Fibroblast of skin of right biceps (primary cell): Measurements from ENCODE around the gene RAB20.

Experiments
- DNase-seq: peaks from one replicate; pipeline ENCODE4 v3.0.0-alpha.2; 2013

The RAB20 gene

DNA sequence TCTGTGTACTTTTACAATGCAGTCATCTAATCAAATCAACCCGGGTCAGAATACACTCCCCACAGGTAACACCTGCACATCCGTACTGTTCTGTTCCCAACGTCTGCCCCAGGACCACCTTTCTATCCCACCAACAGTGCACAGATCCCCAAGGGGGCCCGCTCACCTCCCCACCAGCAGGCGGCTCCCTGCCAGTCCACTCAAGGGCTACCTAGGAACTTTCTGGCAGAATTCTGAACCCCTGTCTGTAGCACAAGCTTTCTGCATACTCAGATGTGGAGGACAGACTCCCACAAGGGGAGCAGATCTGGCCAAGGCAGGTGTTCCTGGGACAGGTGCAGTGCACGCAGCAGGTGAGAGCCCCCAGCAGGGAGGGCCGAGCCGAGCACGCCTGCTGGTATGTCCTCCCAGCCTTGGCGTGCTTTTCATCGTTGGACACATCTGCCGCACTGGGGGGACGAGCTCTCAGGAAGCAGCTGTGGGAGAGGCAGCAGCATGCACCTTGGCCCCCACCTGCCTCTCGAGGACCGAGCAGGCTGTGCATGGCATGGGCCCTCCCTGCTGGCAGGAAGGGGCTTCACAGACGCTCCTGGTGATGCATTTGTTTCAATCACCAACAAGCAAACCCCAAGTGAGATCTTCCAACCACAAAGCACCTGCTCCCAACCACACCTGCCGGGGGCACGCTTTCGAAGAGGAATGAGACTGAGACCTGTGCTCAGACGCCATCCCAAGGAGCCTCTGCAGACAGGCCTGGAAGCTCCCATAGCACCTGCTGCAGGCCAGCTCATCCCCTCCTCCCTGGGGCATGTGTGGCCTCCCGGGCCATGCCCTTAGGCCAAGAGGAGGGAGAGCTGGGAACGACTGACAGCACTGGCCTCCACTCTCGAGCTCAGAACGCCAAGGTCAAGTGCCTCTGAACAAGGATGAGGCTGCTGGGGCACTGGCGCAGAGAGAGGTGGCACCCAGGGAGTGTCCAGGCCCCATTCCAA is 35.9 kb downstream of the RAB20 start:
- DNase-seq: no peak

DNA sequence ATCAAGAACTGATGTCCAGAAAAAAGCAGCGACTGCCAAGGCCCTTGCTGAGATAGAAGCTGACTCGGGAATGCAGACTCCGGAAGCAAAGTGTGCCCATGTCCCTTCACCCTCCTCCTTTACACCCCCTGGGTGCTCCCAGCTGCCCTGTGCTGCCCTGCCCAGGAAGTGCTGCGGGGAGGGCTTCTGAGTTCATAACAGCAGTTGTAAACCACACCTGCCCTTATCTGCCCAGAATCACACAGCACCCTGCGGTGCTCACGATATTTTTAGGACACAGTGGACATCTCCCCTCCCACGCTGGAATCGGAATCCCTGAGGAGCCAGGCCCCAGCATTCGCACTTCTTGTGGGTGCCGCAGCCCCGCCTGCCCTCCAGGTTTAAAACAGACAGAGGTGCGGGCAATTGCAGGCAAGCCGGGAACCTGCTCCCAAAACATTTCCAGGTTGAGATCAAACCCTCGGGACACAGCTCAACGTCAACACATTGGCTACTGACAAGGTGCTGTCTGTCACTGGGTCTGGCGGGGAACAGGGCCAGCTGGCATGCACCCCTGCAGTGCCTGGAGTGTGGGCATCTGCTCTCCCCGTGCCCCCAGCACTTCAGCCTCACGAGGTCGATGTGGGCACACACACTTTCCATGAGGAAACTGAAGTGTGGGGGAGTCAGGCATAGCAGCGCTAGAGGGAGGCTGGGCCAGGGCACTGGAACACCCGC is 36.8 kb downstream of the RAB20 start:
- no peak for DNase-seq

DNA sequence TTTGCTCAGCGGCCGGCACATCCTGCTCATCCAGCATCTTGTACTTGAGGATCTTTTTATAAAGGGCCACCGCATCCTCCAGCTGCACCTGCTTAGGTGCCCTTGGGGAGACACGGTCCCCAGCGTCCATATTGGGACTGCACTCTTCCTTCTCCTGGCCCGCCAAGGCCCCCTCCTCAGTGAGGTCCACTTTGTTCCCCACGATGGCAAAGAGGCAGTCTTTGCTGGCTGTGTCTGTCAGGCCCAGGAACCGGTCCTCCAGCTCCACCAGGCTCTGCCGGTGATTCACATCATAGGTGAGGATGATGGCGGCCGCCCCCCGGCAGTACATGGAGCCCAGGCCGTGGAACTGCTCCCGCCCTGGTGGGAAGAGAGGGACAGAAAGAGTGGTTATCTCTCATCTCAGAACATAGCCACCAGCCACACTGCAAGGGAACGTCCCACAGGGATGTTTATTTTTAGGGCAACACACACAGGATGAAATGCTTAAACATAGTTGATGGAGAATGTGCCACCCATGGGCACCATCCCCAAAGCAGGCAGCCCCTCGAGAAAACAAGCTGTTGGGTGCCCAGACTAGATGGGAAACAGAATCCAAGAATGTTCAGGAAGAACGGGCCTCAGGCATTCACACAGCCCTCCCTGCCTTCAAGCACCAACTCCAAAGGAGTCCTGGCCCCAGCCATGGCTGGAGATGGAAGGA is 37.5 kb downstream of the RAB20 start:
- no peak for DNase-seq

- no peak for DNase-seq
These were observed 38.3 kb downstream of the RAB20 start for GRCh38 chr13:110523180-110523579.

DNA sequence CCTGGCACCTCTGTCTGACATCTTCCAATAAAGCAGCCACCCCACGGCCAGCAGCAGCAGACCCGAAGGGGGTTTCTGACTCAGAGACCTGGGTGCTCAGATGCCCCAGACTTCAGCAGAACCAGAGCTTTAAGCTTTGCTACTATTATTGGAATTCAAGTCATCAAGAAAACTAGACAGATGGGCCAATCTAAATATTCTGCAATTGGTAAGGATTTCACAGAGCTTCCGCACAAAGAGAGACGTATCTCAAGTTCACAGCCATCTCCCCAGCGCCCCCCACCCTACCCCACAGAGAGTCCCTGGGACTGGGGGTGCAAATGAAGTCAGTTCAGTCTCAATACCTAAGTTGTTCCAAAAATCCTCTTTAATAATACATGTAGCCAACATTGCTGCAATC is 38.8 kb downstream of the RAB20 start:
- DNase-seq: no peak

GRCh38 chr13:110521946-110522345 is 39.6 kb downstream of the RAB20 start:
- no peak for DNase-seq

DNA sequence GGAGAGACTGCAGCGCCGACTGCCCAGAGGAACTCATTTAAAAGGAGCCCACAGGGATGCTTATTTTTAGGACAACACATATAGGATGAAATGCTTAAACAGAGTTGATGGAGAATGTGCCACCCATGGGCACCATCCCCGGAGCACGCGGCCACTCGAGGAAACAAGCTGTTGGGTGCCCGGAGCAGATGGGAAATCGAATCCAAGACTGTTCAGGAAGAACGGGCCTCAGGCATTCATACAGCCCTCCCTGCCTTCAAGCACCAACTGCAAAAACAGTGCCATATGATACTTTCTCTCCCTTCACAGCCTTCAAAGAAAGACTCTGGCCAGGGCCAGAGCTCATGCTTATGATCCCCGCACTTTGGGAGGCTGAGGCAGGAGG is 40.2 kb downstream of the RAB20 start:
- DNase-seq: no peak

DNA sequence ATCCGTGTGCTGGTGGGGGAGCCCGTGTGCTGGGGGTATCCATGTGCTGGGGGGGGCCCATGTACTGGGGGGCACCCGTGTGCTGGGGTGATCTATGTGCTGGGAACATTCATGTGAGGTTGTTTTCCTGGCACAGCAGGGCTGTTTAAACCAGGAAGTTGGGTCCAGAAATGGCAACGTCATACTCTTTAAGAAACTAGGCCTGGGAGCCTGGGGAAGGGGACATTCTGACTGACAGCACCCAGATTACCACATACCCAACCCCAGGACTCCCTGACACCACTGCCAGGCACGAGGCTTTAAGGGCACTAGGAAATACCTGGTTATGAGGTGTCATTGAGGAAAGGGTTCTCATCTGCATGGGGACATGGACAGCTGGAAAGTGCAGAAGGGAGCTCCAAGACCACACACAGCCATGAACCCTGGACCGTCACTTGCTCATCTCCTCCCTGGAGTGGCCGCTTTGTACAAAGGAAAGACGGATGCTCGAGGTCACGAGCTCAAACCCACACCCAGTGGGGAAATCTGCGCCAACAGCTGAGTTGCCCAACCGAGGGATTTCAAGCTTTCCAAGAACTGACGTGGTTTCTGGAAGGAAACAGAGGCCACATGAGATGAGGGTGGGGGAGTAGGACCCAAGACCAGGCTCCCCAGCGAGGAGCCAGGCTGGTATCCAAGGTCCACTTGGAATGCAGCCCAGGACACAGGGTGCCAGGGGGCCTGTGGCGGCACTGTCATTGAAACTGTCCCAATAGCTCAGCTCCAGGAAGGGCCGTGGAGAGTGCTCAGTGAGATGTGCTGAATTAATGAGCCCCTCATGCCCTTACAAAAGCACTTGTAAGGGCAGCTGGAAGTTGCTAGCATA is 40.9 kb downstream of the RAB20 start:
- no peak for DNase-seq

GRCh38 chr13:110519506-110519905 is 42.0 kb downstream of the RAB20 start:
- no peak for DNase-seq

DNA sequence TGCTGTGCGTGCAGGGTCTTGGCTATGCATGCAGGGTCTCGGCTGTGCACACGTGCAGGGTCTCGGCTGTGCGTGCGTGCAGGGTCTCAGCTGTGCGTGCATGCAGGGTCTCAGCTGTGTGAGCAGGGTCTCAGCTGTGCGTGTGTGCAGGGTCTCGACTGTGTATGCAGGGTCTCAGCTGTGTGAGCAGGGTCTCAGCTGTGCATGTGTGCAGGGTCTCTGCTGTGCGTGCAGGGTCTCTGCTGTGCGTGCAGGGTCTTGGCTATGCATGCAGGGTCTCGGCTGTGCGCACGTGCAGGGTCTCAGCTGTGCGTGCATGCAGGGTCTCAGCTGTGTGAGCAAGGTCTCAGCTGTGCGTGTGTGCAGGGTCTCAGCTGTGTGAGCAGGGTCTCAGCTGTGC is 42.5 kb downstream of the RAB20 start:
- no peak for DNase-seq

- DNase-seq: no peak
These were observed 43.0 kb downstream of the RAB20 start for GRCh38 chr13:110518571-110518970.

DNA sequence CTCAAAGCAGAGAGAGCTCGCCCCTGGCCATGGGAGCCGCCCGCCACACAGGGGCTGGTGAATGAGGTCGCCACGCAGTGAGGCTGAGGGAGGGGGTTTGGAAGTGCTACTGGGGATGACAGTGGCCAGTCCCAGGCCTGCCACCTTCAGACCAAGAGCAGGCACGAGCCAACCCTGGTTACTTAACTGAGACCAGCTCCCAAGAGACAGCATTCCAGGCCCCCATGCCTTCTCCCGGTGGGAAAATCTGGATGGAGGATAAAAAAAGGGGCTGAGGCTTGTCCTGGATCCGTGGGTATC is 43.3 kb downstream of the RAB20 start:
- DNase-seq: no peak

- DNase-seq: no peak
These were observed 43.9 kb downstream of the RAB20 start for GRCh38 chr13:110517505-110518225.

DNA sequence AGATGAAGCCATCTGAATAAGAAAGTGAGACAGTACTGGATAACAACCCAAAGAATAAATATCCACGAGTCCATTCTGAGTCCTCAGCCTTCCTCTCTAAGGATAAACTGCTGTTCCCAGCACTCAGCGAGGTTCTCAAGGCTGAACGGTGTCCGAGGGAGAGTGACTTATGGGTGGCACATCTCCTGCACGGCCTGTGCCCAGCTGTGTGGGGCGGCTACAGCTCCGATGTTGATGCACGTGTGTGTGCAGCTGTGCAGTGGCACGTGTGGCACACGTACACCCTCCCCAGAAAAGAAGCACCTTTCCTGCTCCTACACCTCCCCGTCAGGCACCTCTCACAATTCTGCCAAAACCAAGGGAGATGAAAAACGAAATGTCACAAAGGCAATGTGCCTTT is 45.0 kb downstream of the RAB20 start:
- DNase-seq: no peak

GRCh38 chr13:110512198-110512740 is 49.3 kb downstream of the RAB20 start:
- no peak for DNase-seq

DNA sequence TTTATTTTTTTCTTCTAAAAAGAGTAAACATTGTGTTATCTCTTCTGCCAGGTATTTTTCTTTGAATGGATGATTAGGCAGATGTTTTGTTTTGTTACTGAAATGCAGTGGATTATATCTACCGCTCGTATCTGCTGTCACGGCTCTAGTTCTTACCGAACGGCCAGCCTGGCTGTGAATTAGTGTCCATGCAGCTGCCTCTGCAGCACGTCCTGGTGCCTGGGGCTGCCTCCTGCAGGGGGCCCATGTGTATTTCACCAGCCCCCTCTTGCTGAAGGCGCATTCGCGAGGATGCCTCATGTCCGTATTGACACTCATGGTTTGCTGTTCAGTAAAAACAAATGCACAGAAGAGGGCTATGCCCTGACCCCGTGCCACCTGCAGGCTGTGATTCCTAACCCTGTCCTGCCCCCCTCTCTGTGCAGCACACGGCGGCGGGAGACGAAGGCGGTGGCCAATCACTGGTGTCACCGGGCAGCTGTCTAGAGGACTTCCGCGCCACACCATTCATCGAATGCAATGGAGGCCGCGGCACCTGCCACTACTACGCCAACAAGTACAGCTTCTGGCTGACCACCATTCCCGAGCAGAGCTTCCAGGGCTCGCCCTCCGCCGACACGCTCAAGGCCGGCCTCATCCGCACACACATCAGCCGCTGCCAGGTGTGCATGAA is 49.9 kb downstream of the RAB20 start:
- no peak for DNase-seq

DNA sequence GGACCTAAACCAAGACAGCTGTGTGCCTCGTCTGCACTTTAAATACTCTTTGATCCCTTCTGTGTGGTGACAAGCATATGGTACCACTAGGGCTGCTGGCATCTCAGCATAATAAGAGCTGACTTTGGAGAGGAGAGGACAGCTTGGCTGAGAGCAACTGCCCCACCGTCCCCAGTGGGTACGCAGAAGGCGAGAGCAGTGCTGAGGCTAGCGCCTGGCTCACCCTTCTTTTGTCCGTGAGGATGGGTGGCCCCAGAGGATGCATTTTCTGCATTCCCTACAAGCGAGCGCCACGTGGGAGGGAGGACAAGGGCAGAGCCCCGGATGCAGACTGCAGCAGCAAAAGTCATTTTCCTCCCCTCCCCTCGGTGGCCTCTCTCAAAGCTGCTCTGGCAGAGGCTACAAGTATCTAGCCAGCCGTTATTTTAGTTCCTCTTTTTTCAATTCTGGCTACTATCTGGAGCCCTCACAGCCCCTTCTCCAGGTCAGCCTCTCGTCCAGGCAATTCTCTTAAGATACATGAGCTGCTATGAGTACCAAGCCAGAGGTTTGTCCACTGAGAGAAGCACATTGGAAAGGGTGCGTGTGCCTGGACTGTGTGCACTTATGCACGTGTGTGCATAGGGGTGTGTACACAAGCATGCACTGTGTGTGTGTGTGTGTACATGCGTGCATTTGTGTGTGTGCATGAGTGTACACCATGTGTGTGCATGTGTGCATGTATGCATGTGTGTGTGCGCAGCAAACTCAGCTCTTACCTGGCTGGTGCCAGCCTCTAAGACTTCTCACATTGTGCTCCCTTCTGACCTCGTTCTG is 51.3 kb downstream of the RAB20 start:
- no peak for DNase-seq

- DNase-seq: no peak
These were observed 52.0 kb downstream of the RAB20 start for GRCh38 chr13:110509478-110509926.

DNA sequence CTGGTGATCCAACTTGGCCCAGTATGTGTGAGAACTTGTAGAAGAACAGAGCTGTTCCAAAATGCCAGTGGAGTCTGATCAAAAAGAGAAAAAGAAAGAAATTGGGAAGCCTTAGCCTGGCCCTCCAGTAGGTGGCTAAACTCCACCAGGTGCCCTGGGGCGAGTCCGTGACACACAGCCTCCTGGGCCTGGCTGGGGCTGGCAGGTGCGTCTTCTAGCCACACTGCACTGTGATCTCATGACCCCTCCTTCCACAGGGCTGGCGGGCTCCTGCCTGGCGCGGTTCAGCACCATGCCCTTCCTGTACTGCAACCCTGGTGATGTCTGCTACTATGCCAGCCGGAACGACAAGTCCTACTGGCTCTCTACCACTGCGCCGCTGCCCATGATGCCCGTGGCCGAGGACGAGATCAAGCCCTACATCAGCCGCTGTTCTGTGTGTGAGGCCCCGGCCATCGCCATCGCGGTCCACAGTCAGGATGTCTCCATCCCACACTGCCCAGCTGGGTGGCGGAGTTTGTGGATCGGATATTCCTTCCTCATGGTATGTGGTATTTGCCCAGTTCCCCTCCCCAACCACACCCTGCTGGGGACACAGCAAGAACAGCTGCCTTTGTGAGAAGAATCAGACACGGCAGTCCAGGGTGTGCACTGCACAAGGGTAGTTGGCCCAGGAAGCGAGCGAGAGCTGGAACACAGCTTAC is 53.7 kb downstream of the RAB20 start:
- DNase-seq: no peak
